TTC549 (cell line): ENCODE data around the gene KCNF1.
"Not testable (repeated sequence)": the region's sequence is repeated elsewhere in the genome, so short reads cannot be mapped to it uniquely, and the experiment has no call there.

Source experiments
- FAIRE-seq: peaks from 2 replicates; lab custom pipeline; 2012; peaks lifted over from hg19 to GRCh38; lab: Jason Lieb, UNC

The KCNF1 gene

GRCh38 chr2:10947005-10947440 lies 35.3 kb downstream of the KCNF1 start:
- no peak for FAIRE-seq

GRCh38 chr2:10947446-10948187 lies 35.9 kb downstream of the KCNF1 start:
- no peak for FAIRE-seq

- no peak for FAIRE-seq
Observed at GRCh38 chr2:10948188-10948564, 36.4 kb downstream of the KCNF1 start.

- FAIRE-seq, result no peak
Observed at GRCh38 chr2:10948606-10949230, 37.0 kb downstream of the KCNF1 start.

- no peak for FAIRE-seq
Observed at GRCh38 chr2:10949835-10950234, 38.1 kb downstream of the KCNF1 start.

GRCh38 chr2:10951558-10952414 lies 40.1 kb downstream of the KCNF1 start:
- FAIRE-seq, result no peak

- no peak for FAIRE-seq
Observed at GRCh38 chr2:10954416-10954815, 42.7 kb downstream of the KCNF1 start.

GRCh38 chr2:10954856-10955818 lies 43.4 kb downstream of the KCNF1 start:
- FAIRE-seq, result no peak

GRCh38 chr2:10956006-10956790 lies 44.5 kb downstream of the KCNF1 start:
- no peak for FAIRE-seq

GRCh38 chr2:10957391-10957790 lies 45.7 kb downstream of the KCNF1 start:
- FAIRE-seq, result no peak

GRCh38 chr2:10958452-10958851 lies 46.7 kb downstream of the KCNF1 start:
- not testable (repeated sequence) for FAIRE-seq

- FAIRE-seq, result no peak
Observed at GRCh38 chr2:10960606-10961489, 49.1 kb downstream of the KCNF1 start.

- FAIRE-seq, result no peak
Observed at GRCh38 chr2:10961490-10961875, 49.7 kb downstream of the KCNF1 start.

GRCh38 chr2:10962004-10962403 lies 50.3 kb downstream of the KCNF1 start:
- FAIRE-seq, result no peak

- FAIRE-seq, result no peak
Observed at GRCh38 chr2:10963155-10963554, 51.4 kb downstream of the KCNF1 start.
